Panc1 (cell line): ENCODE measurements around the gene DGLUCY.

Experiments
- CTCF ChIP-seq: fragments of 450-650 bp; IDR thresholded peaks from 2 replicates; pipeline ENCODE4 v1.5.1; 2017; ENCODE audit warnings: mild to moderate bottlenecking
- POLR2AphosphoS5 ChIP-seq: IDR thresholded peaks from 2 replicates; pipeline ENCODE4 v1.6.1; 2012; ENCODE audit warnings: mild to moderate bottlenecking, low read depth, low read length, moderate library complexity
- TCF7L2 ChIP-seq: IDR thresholded peaks from 2 replicates; pipeline ENCODE4 v1.6.1; 2011; ENCODE audit warnings: mild to moderate bottlenecking, low read depth, low read length, inconsistent platforms
- TF ChIP-seq, protein P1 (sequence below), 2 experiments: IDR thresholded peaks; 2 replicates each; pipeline ENCODE4 v1.6.1; 2011 to 2012; ENCODE audit warnings: low read depth in 2 of 2, control low read depth in 1 of 2, low read length in 1 of 2, mild to moderate bottlenecking in 1 of 2, moderate library complexity in 1 of 2; ENCODE audit not compliant: insufficient read depth in 1 of 2

DNA sequence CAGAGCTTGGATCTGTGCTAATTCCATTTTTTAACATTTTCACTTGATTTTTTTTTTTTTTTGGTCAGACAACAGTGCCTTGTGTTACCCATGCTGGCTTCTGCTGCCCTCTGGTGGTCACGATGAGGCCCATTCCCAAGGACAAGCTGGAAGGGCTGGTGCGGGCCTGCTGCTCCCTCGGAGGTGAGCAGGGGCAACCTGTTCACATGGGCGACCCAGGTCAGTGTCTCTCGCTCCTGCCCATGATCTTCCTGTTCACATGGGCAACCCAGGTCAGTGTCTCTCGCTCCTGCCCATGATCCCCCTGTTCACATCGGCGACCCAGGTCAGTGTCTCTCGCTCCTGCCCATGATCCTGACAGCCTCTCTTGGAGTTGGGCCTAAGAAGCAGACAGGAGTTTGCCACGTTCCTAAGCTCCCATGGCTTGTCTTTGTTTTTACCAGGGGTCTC, 59.4 kb downstream of the DGLUCY start:
- TF ChIP-seq CTCF (peak; percentile 86), POLR2AphosphoS5 (no peak), TCF7L2 (no peak)
- TF ChIP-seq, protein P1, sequence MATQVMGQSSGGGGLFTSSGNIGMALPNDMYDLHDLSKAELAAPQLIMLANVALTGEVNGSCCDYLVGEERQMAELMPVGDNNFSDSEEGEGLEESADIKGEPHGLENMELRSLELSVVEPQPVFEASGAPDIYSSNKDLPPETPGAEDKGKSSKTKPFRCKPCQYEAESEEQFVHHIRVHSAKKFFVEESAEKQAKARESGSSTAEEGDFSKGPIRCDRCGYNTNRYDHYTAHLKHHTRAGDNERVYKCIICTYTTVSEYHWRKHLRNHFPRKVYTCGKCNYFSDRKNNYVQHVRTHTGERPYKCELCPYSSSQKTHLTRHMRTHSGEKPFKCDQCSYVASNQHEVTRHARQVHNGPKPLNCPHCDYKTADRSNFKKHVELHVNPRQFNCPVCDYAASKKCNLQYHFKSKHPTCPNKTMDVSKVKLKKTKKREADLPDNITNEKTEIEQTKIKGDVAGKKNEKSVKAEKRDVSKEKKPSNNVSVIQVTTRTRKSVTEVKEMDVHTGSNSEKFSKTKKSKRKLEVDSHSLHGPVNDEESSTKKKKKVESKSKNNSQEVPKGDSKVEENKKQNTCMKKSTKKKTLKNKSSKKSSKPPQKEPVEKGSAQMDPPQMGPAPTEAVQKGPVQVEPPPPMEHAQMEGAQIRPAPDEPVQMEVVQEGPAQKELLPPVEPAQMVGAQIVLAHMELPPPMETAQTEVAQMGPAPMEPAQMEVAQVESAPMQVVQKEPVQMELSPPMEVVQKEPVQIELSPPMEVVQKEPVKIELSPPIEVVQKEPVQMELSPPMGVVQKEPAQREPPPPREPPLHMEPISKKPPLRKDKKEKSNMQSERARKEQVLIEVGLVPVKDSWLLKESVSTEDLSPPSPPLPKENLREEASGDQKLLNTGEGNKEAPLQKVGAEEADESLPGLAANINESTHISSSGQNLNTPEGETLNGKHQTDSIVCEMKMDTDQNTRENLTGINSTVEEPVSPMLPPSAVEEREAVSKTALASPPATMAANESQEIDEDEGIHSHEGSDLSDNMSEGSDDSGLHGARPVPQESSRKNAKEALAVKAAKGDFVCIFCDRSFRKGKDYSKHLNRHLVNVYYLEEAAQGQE (IDR thresholded peaks at IDR 0.05; ENCODE audit: insufficient read depth in 1 of 2, low read depth in 2 of 2, low read length in 1 of 2): no peak
